Effector memory CD4-positive, alpha-beta T cell (primary cell): Measurements from ENCODE around the gene APLF.
"Not testable (repeated sequence)": the region's sequence is repeated elsewhere in the genome, so short reads cannot be mapped to it uniquely, and the experiment has no call there.

ENCODE experiments used
- DNase-seq, 3 donors: peaks; one replicate each; pipeline ENCODE4 v3.0.0-alpha.2; 2020
- H3K27ac ChIP-seq: 2 replicates; pipeline ENCODE4 v1.7.0; 2013; ENCODE audit warnings: mild to moderate bottlenecking, low read length, moderate library complexity; ENCODE audit not compliant: insufficient read depth, poor library complexity, severe bottlenecking
- H3K27me3 ChIP-seq: replicated peaks from 2 replicates; pipeline ENCODE4 v1.7.0; 2013; ENCODE audit warnings: mild to moderate bottlenecking, low read length; ENCODE audit not compliant: insufficient read depth, control insufficient read depth, poor library complexity, severe bottlenecking
- H3K36me3 ChIP-seq: 2 replicates; pipeline ENCODE4 v1.7.0; 2013; ENCODE audit warnings: mild to moderate bottlenecking, low read length, moderate library complexity; ENCODE audit not compliant: control insufficient read depth, insufficient read depth
- H3K4me1 ChIP-seq: 2 replicates; pipeline ENCODE4 v1.7.0; 2013; ENCODE audit warnings: low read length, mild to moderate bottlenecking; ENCODE audit not compliant: control insufficient read depth, insufficient read depth, poor library complexity, severe bottlenecking
- H3K4me3 ChIP-seq: 2 replicates; pipeline ENCODE4 v1.7.0; 2013; ENCODE audit warnings: low read length, low read depth, mild to moderate bottlenecking; ENCODE audit not compliant: insufficient read depth, poor library complexity, severe bottlenecking
- H3K9me3 ChIP-seq: 2 replicates; pipeline ENCODE4 v1.7.0; 2013; ENCODE audit warnings: mild to moderate bottlenecking, low read length, moderate library complexity; ENCODE audit not compliant: control insufficient read depth

Gene APLF

DNA sequence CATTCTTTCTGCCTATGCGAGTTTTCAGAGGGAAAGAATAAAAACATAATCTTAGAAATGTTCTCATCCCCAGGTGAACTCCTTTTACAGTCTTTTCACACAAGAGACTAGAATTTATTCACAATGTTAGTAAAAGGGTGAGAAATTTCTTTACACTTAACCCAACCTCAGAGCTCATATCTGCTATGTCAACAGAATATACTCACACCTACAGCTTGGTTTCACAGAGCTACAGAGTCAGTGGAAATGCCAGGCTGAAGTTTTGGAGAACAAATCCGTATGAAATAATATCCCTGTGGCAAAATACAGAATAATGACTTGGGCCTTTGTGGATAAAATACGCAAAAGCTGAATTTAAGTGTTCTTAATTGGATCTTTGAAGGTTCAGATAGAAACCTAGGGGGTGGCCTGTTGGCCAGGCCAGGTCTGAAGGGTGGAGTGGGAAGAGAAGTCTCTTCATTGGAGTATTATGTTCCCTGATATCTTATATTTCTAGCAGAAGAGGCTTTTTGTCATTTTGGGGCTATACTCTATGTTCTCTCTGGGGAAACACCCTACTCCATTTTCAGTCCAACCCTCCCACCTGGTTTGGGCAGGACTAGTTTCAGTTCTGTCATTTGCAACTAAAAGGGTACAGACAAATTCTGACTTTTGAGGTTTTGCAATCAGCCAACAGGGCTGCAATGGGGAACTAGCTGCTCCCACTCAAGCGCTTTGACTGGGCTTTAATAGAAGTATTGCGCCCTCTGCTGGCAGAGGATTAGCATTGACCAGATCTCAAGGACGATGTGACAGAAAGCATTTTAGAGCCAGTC lies 26.0 kb upstream of the APLF start:
- Histone ChIP-seq H3K27ac (no peak overlapping the region), H3K4me3 (no peak overlapping the region), H3K9me3 (no peaks in the 10 kb centered on the region), H3K4me1 (no peaks in the 10 kb centered on the region), H3K36me3 (no peaks in the 10 kb centered on the region), H3K27me3 (no peaks in the 10 kb centered on the region)
- DNase-seq: peak; percentile 61 to 80 (median 75)

DNA sequence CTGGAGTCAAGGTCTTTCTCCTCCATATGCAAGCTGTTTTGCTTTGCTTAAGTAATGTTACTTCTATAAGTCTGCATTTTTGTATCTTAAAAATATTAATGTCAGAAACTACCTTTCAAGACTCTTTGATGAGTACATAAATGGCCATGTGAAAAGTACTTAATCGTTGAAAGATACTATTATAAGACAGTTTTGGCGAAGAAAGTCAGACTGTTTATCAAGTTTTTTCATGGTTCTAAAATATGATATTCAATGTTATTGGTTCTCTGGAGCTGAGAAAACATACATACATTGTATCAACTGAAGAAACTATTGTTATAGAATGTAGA lies 25.4 kb upstream of the APLF start:
- no peak for DNase-seq
- H3K9me3 ChIP-seq: no peaks in the 10 kb centered on the region
- H3K36me3 ChIP-seq: no peaks in the 10 kb centered on the region
- no peaks in the 10 kb centered on the region for H3K4me1 ChIP-seq
- H3K27ac ChIP-seq: no peak overlapping the region
- H3K4me3 ChIP-seq: no peak overlapping the region
- H3K27me3 ChIP-seq: no peaks in the 10 kb centered on the region

DNA sequence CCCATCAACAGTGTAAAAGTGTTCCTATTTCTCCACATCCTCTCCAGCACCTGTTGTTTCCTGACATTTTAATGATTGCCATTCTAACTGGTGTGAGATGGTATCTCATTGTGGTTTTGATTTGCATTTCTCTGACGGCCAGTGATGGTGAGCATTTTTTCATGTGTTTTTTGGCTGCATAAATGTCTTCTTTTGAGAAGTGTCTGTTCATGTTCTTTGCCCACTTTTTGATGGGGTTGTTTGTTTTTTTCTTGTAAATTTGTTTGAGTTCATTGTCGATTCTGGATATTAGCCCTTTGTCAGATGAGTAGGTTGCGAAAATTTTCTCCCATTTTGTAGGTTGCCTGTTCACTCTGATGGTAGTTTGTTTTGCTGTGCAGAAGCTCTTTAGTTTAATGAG lies 21.0 kb upstream of the APLF start:
- H3K27ac ChIP-seq: not testable (repeated sequence)

DNA sequence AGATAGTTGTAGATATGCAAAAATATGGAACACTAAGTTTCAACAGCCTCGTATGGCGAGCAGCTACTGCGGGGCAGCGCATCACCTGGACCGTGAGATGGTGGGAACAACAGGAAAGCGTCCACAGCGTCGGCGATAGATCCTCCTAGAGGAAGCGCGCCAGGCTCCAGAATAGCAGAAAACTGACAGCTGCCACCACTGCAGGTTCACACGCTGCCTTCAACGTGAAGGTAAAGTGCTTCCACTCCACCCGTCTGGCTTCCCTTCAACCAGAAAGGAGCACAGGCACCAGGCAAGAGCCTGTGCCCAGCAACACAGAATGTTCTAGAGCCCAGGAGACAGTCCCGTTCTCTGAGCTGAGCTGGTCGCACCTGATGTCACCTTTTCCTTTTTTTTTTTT lies 20.3 kb upstream of the APLF start:
- H3K27me3 ChIP-seq: no peaks in the 10 kb centered on the region
- no peak overlapping the region for H3K27ac ChIP-seq
- H3K4me1 ChIP-seq: peaks cover under 1% of the 10 kb centered on the region
- H3K4me3 ChIP-seq: no peak overlapping the region
- H3K36me3 ChIP-seq: no peaks in the 10 kb centered on the region
- no peaks in the 10 kb centered on the region for H3K9me3 ChIP-seq
- DNase-seq: no peak

More for the DNA sequence above, 21.0 kb upstream of the APLF start:
- DNase-seq, H3K36me3 ChIP-seq, H3K4me1 ChIP-seq, H3K4me3 ChIP-seq, H3K27me3 ChIP-seq, H3K9me3 ChIP-seq: not testable (repeated sequence)

DNA sequence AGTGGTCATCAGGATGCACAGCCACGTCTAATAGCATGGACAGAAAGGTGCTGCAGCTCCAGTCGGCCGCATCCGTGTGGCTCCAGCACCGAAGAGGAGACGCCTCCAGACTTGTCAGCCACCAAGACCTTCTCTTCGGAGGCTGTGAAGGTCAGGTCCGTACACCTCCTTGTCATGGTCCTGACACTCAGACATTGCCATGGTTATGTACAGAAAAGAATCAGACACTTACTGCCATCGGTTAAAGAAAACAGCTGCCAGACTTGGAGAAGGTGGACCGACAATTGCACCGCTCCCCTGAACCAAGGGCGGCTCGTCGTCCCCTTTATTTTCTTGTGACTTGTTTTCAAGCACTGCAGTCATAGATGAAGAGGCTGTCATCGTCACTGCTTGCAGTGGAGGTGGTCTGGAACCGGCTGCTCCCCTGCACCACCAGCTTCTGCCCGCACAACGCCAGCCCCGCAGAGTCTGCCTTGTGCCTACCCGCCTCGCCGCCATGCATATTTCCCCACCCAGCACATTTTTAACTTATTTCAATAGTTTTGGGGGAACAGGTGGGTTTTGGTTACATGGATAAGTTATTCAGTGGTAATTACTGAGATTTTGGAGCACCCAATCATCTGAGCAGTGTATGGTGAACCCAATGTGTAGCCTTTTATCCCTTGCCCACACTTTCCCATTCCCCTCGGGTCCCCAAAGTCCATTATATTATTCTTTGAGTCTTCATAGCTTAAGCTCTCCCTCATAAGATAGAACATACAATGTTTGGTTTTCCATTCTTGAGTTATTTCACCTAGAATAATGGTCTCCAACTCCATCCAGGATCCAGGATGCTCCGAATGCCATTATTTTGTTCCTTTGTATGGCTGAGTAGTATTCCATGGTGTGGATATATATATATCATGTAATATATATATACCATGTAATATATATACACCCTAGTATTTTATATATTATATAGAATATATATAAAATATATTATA lies 18.4 kb upstream of the APLF start:
- Histone ChIP-seq H3K4me3 (no peak overlapping the region), H3K36me3 (no peaks in the 10 kb centered on the region), H3K9me3 (no peaks in the 10 kb centered on the region), H3K27me3 (no peaks in the 10 kb centered on the region), H3K27ac (no peak overlapping the region), H3K4me1 (peaks cover 9% of the 10 kb centered on the region)
- DNase-seq: no peak

DNA sequence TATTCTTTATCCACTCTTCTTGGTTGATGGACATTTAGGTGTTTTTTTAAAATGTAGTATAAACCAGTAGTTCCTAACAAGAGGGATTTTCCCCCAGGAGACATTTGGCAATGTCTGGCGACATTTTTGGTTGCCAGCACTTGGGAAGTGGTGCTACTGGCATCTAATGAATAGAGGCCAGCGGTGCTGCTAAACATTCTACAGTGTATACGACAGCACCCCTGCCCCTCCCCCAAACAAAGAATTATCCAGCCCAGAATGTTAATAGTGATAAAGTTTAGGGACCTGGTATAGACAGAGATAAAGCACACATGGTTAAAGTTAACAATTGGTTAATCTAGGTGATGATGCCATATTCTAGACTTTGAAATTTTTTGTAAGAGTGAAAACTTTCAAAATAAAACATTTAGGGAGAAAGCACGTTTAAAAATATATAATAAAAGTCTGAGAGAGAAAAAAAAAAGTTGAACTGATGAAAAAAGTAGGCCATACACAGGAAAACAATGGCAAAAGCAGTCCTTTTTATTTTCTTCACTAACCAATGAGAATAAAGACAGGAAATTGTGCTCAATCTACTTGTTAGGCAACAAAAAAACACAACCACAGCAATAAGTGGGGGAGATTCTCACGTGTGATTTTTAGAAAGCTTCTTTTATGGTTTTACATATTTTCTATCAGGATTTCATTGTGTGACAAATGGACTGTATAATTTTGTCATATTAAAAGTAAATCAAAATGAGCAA lies 15.1 kb upstream of the APLF start:
- DNase-seq: no peak
- Histone ChIP-seq H3K4me1 (peaks cover 9% of the 10 kb centered on the region), H3K4me3 (no peak overlapping the region), H3K9me3 (no peaks in the 10 kb centered on the region), H3K27ac (no peak overlapping the region), H3K36me3 (no peaks in the 10 kb centered on the region), H3K27me3 (no peaks in the 10 kb centered on the region)

DNA sequence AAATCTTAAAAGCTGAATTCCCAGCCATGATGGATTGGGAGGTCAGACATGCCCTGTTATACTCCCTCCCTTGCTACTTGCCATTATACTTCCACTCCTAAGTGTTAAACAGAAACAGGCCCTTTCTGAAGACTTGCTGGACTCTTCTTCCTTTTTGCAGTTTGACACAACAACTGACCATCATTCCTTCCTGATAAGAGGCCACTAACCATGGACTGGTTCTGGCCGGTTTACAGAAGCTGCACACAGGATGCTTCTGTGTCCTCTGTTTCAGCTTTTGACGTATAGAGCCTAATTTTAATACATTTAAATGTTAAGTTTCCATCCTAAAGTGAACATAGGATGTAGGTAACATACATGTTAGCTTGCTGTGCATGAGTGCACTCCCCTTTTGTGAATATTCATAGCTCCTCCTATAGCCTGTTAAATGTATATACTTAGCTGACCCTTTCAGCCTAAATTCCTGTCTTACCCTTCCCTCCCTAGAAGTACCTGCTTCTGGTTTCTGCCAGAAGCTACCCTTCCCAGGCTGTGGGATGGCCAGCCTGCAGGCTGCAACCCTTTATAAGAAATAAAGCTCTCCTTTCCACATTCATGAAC lies 13.5 kb upstream of the APLF start:
- no peaks in the 10 kb centered on the region for H3K27me3 ChIP-seq
- H3K4me1 ChIP-seq: peaks cover 9% of the 10 kb centered on the region
- H3K9me3 ChIP-seq: no peaks in the 10 kb centered on the region
- no peak overlapping the region for H3K27ac ChIP-seq
- DNase-seq: no peak
- H3K4me3 ChIP-seq: no peak overlapping the region
- H3K36me3 ChIP-seq: no peaks in the 10 kb centered on the region

DNA sequence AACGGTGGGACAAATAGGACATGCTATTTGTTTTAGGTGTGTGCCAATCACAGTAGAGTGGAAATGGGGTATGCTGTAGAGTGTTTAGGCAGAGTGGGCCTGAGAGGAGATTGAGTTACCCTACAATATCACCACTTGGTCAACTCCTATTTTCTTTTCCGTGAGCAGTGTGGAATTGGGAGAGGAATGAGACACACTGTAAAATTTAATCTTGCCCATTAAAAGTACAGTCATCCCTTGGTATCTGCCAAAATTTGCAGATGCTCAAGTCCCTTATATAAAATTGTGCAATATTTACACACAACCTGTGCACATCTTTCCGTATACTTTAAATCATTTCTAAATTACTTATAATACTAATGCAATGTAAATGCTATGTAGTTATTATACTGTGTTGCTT lies 12.7 kb upstream of the APLF start:
- Histone ChIP-seq H3K27me3 (no peaks in the 10 kb centered on the region), H3K27ac (no peak overlapping the region), H3K4me3 (no peak overlapping the region), H3K36me3 (no peaks in the 10 kb centered on the region), H3K4me1 (peaks cover 9% of the 10 kb centered on the region), H3K9me3 (no peaks in the 10 kb centered on the region)
- no peak for DNase-seq

DNA sequence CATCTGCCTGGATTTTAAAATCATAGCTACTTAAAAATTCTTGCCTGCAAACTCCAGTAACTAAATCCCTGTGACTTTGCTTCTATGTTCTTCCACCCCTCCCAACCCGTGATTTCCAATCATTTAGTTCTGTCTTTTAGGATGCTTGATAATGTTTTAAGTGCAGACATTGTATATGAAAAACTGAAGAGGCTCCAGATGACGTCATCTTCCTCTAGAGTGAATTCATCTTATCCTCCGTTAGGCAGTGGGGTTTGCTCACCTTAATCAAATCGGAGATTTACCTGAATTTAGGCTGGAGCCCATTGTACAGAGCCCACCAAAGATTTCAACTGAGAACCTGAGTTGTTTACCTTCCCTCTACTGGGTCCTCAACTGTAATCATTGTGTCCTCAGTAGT lies 11.2 kb upstream of the APLF start:
- H3K4me3 ChIP-seq: no peak overlapping the region

More for the DNA sequence above, 11.2 kb upstream of the APLF start:
- Histone ChIP-seq H3K9me3 (no peaks in the 10 kb centered on the region), H3K27ac (no peak overlapping the region), H3K27me3 (no peaks in the 10 kb centered on the region), H3K4me1 (peaks cover 9% of the 10 kb centered on the region), H3K36me3 (no peaks in the 10 kb centered on the region)
- DNase-seq: no peak
